GM21528 (cell line): Measurements from ENCODE around the gene RHOXF2B.
"Not testable (repeated sequence)": the region's sequence is repeated elsewhere in the genome, so short reads cannot be mapped to it uniquely, and the experiment has no call there.

Experiments used
- ATAC-seq: cut with Tn5 transposase; IDR thresholded peaks from one replicate; pipeline ENCODE4 v1.9.1; 2021; ENCODE audit warnings: mild to moderate bottlenecking, moderate library complexity; ENCODE audit not compliant: unreplicated experiment, low FRiP score

Gene RHOXF2B

DNA sequence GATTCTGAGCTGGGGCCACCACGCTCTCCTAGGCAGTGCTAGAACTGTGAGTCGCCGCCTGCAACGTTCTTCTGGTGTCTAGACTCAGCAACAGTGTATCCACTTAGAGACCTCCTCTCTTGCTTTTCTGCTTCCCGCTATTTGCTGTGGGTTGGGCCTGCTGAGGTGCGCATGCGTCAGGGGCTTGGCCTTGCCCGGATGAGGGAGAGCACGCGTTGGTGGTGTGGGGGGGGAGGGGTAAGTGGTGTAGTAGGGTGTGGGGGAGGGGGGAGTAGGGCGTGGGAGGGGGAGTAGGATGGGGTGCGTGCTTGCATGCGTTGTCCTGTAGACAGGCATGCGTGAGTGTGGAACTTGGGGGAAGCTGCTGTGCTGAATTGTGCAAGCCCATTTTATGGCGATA is at the start of gene RHOXF2B:
TSS of gene RHOXF2B (minus strand) at position 101 of the 400 bp plus-strand sequence. CDS start 138 bp downstream, outside the sequence.
- ATAC-seq, result not testable (repeated sequence)

DNA sequence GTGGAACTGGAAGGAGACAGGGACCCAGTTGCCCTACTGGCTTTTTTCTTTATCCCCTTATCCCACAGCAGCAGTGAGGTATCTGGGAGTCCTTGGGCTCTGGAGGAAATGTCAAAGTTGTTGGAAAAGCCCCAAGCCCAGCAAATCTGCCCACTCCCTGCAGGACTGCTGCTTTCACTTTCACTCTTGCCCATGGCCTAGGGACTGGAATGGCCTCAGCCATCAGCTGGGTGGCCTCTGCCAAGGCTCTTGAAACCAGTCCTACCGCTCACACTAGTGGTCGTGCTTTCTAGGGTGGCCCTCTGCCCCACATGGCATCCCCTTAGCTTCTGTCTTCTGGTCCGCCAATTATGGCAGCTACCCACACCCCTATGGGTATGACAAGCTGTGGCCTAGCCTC is 48.0 kb upstream of the RHOXF2B start:
- no peak for ATAC-seq

DNA sequence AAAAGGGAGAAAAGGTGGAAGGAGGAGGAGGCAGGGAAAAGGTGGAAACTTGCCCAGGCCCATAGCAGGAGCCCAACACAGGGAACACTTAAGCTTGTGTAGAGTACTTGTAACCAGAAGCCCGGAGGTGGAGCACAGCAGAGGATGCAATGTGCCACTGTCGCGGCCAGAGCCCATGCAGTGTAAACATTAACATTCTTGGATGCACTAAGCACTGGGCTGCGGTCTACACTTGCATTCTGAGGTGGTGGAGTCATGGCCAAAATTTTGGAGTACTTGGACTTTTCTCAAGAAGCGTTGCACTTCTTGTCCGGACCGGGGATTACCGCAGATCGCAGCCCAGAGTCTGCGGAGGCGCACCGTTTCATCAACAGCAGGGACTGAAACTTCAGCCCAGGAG is 42.7 kb upstream of the RHOXF2B start:
- no peak for ATAC-seq

DNA sequence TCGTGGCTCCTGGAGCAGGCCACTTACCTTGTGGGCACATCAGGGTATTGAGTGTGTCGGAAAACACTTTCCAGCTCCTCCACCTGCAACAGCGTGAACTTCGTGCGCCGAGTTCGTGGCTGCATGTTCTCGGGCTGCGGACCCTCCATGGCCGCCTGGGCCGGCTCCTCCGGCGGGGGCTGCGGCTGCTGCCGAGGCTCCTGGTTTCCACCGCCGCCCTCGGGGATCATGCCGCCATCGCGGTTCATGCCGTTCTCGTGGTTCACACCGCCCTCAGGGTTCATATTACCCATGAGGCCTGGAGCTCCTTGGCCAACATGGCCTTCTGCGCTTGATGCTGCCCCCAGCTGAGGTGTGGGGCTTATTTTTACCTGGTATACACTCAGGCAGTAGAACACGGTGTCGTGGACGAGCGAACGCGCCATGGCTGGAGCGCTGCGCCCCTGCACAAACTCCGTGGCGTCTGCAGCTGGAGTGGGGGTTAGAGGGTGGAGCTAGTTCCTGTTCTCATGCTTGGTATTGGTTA is 38.0 kb upstream of the RHOXF2B start, which contains the start of gene RHOXF1:
TSS of gene RHOXF1 (minus strand) at position 476 of the 526 bp plus-strand sequence. CDS start at position 425, 51 bp downstream.
- no peak for ATAC-seq

DNA sequence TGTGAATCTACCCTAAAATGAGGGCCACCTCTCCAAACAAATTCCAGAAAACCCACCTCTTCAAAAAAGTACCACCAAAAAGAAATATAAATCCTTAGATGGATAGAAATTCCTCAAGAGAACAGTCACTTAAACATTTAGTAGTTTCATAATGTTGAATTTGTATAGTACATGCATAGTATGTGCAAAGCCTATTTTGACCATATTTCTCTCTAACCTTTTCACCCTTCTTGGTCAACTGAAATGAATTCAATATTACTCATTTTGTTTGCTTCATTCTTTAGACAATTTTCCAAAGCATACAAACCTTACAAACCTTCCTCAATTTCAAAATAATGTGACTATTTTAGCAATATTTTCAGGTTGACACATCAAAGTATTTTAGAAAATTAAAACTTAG is 34.1 kb upstream of the RHOXF2B start:
- ATAC-seq, result no peak

DNA sequence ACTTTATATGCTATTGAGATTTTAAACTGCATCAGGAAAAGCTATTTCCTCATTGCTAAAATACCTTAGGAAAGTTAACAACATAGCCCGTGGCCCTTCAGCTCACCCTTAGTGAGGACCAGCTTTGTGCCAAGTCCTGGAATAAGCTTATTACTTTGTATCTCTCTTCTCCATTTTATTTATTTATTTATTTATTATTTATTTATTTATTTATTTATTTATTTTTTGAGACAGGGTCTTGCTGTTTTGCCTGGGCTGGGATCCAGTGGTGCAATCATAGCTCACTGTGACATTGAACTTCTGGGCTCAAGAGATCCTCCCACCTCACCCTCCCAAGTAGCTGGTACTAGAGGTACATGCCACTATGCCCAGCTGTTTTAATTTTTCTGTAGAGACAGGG is 31.9 kb upstream of the RHOXF2B start:
- ATAC-seq, result no peak

DNA sequence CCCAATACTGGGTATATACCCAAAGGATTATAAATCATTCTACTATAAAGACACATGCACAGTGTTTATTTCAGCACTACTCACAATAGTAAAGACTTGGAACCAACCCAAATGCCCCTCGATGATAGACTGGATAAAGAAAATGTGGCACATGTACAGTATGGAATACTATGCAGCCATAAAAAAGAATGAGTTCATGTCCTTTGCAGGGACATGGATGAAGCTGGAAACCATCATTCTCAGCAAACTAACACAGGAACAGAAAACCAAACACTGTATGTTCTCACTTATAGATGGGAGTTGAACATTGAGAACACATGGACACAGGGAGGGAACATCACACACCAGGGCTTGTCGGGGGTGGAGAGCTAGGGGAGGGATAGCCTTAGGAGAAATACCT is 27.2 kb upstream of the RHOXF2B start:
- ATAC-seq, result not testable (repeated sequence)

DNA sequence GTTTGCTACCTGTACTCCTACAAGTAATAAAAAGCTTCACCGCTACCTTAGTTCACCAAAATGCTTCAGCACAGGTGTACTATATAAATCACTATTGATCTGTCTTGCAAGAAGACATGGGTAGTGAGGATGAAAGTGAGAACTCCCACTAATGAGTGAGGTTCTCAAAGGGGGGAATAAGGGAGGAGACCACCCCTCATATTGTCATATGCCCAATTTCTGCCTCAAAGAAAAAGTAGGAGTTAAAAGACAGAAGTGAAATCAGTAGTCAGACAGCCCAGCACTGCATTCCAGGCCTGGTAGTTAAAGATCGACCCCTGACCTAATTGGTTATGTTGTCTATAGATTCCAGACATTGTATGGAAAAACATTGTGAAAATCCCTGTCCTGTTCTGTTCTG is 23.6 kb upstream of the RHOXF2B start:
- ATAC-seq, result not testable (repeated sequence)

DNA sequence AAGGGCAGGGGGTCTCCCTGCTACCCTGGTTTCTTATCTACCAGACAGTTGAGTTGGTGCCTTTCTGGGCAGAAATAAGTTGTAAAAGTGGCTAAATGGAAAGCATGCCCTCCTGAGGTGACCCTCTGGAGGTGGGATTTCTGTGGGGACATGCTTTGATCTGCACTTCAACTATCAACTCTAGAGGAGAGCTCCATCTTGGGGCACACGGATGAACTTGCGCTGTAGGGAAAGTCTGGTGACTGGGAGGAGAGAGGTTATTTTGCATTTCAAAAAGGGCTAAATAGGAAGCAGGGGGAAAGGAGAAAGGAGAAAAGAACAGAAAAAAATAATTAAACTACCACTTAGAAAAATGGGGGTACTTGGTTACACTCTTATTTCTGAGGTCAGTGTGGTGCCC is 12.7 kb upstream of the RHOXF2B start:
- no peak for ATAC-seq

DNA sequence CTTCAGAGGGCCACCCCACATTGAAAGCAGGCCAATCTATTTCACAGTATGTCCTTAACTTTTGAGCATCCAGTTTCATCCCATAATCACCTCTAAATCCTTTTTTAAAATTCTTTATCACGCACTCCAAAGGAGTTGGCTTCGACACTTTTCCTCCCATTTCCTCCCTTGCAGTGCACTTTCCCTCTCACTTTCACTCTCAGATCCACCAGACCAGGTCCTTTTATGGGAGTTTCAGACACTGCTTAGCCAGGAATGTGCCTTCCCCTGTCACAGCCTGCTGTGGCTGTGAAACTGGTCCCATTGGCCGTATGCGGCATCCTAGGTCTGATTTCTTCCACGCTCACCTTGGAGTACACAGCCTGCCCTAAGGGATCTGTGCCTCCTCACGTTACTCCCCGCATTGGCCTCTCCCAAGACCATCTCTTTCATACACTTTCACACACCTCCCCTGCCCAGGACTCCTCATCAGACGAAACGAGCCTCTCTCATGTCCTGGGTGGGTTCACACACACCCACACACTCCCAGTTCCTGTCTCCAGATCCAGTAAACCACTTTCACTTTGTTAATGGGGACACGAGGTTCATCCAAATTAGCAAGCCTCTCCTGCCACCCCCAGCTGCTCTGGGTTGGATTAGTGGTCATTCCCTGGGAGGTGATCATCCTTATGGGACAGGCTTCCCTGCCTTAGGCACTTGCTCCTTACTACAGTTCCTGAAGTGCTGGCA is 10.0 kb upstream of the RHOXF2B start:
- no peak for ATAC-seq

DNA sequence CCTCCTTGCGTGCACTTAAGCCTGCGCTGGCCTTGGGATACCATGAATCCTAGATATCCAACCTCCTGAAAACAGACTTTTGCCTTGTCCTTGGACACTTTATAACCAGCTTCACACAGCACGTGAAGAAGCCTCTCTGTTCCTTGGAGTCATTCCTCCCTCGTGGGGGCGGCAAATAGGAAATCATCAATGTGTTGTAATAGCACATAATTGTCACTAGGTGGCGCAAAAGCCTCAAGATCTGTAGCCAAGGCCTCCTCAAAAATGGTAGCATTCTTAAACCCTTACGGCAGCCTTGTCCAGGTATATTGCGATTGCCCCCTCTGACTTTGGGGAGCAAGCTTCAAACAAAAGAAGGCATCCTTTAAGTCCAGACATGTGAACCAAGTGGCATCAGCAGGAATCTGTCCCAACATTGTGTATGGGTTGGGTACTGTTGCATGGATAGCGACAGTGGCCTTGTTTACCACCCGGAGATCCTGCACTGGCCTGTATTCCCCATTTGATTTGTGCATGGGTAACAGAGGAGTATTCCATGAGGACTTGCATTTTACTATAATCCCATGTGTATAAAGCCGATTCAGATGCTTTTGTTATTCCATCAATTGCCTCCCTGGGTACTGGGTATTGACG is 8.2 kb upstream of the RHOXF2B start:
- ATAC-seq, result not testable (repeated sequence)

DNA sequence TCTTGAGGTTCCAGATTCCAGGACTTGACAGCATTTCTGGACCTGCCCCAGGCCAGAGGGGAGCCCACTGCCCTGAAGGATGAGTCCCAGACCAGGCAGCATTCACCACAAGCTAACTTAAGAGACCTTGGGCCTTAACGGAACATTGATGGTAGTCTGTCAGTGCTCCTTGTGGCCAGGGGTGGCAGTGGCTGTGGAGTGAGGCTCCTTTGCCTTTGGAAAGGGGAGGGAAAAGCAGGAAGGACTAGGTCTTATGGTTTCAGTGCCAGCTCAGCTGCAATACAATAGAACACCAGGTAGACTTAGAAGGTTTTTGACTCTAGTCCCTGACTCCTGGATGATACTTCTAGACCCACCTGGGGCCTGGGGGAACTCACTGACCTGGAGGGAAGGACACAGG is 11.3 kb downstream of the RHOXF2B start:
- ATAC-seq, result not testable (repeated sequence)

DNA sequence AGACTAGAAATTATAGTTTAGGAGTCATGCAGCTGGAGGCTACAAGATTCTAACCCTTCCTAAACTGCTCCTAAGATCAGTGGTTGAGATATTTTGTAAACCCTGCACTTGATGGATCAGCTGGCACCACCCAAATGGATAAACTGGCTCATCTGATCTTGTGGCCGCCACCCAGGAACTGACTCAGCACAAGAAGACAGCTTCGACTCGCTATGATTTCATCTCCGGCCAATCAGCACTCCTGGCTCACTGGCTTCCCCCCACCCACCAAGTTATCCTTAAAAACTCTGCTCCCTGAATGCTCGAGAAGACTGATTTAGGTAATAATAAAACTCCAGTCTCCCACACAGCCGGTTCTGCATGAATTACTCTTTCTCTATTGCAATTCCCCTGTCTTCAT is 34.8 kb downstream of the RHOXF2B start:
- not testable (repeated sequence) for ATAC-seq

DNA sequence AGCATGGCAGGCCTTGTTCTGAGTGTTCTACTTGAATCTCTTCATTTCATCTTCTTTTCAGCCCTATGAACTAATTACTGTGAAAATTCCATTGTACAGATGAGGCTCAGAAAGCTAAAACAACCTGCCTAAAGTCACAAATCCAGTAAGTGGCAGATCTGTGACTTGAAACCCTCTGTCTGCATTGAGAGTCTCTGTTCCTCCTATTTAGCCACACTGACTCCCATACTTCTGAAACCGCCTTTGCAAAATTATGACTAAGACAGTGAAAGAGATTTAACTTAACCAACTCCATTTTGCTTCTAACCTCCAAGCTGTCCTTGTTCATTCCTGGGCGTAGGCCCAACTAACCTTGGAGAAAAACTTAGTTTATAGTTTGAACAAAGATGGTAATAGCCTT is 35.2 kb downstream of the RHOXF2B start:
- ATAC-seq, result peak; percentile 49

DNA sequence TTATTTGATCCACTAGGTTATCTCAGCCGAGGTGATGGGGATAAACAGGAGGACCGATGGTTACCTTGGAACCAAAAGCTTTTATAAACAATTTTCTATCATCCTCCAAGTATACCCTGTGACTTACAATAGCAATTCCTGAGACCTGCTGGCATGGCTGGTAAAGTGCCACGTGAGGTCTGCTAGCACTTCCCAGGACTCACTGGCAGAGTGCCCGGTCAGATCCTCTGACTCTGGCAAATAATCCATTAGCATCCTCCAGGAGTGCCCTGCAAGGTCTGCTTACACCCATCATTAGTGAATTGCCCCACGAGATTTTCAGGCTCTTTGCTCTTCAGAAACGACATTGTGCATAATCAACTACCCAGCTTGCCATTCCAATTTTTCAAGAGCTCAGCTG is 37.3 kb downstream of the RHOXF2B start:
- not testable (repeated sequence) for ATAC-seq

DNA sequence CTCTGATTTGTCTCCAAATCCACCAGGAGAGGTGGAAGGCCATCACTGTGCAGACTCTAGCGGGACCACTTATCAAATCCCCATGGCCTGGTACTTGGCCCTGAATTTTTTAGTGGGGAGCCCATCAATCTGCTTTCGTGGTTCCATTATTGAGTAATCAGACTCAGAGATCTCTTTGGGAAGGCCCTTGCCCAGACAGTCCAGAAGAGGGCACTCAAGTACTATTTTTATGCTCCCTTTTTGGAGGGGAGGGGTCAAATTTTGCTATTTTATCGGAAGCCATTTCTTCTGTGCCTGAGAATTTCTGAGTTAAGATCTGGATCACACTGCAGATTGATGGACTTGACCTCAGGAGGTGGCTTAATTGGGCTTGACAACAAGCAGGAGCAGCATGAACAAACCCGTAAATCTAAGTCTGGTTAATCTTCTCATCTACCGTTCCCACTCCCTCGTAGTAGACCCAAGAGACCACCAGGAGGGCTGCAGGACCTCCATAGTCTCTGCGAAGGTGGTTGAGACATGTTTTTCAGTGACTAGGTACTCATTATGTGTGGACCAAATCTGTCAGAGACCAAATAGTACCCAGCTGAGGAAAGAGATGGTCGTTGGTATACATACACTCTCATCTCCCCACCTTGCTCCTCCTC is 38.3 kb downstream of the RHOXF2B start:
- not testable (repeated sequence) for ATAC-seq

DNA sequence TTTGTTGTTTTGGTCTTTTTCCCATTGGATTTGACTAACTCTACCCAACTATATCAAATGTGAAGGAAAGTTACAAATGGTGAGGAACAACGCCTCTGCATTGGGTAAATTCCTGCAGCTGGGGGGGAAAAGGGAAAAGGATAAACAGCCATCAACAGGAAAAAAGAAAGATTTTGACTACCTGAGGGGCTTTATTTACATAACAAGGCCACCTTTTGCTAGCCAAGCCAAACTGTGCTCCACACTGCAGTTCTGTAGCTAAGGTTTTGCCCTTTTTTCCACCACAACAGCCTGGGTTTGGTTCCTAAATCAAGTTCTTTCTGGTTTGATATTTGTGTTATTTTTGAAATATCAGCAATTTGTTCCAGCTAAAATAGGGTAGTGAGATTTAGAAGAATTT is 40.8 kb downstream of the RHOXF2B start:
- ATAC-seq, result no peak

DNA sequence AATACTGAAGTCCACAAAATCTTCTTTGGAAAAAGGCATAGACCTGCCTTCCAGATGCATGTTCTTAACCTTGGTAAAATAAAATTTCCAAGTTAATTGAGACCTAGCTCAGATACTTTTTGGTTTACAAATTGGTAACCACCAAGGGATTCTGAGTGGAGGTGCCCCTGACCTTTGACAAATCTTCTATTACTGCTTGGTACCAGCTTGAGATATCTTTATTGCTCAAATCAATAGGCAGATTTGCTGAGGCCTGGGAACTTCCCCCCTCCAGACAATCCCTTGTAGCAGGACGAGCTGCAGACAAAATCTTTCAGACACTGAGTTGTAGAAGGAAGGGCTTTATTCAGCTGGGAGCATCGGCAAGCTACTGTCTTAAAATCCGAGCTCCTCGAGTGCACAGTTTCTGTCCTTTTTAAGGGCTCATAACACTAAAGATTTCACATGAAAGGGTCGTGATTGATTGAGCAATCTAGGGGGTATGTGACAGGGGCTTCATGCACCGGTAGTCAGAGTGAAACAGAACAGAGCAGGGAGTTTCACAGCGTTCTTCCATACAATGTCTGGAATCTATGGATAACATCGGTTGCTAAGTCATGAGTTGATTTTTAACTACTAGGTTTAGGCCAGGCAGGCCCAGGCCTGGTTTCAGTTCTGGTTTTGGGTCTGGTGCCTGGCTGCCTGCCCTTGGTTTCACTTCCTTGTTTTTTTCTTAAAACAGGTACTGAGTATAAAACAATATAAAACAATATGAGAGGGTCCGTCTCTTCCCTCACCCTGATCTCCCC is 41.8 kb downstream of the RHOXF2B start:
- ATAC-seq, result peak; percentile 84

DNA sequence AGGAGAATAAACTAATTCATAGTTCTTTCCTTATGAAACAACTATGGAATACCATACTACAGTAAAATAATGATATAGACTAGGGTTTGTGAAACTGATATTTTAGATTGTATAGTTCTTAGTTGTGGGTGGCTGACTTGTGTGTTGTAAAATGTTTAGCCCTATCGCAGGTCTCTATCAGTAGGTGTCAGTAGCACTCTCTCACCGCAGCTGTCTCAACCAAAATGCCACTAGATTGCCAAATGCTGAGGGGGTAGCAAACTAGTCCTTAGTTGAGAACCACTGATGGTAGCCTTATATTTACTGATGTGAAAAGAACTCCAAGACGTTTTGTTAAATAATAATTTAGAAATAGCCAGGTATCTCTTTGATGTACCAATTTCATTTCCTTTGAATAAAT is 48.1 kb downstream of the RHOXF2B start:
- no peak for ATAC-seq

DNA sequence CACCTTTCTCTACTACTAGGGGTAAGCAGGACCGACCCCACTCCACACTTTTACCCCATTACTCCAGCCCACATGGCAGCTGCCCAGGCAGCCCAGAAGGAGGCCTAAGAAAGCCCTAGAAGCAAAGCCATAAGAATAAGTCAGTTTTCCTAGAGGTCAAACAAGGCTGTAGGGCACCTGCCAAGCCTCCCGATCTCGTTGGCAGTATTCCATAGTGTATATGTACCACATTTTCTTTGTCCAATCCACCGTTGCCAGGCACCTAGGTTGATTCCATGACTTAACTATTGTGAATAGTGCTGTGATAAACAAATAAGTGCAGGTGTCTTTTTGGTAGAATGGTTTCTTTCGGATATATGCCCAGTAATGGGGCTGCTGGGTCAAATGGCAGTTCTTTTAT is 54.2 kb downstream of the RHOXF2B start:
- ATAC-seq, result no peak

DNA sequence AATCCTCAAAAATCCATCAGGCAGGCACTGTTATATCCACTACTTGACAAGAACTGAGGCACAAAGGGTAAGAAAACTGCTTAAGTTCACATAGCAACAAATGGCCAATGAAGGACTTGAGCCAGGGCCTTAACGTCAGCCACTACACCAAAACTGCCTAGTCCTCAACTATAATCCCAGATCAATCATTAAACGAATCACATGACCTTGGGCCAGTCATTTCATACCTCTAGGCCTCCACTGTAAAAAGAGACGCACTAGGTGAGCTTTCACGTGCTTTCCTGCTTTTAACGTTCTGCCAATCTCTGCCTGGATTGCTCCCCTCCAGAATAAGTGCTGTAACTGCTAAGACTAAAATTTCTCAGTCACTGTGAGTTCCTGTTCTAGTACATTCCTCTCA is 54.7 kb downstream of the RHOXF2B start:
- ATAC-seq, result no peak
